ENCODE results near the gene HPSE2. TPM values are rescaled to one million over a fixed set of nuclear protein-coding genes. Genes with fewer than 3 reads are reported as not detected.

Gene HPSE2
- total and polyA plus RNA-seq, 2 experiments from 2014 or later = 0.10 to 0.24 TPM

GRCh38 chr10:98655492-98655891, 580.2 kb downstream of the HPSE2 start (continued):
- TF ChIP-seq EZH2phosphoT487 (IDR thresholded peaks at IDR 0.05; ENCODE audit: unreplicated experiment) (no peak), JUNB (IDR thresholded peaks at IDR 0.05; ENCODE audit: unreplicated experiment) (no peak), REST (IDR thresholded peaks at IDR 0.05; ENCODE audit: unreplicated experiment) (no peak), NANOG (IDR thresholded peaks at IDR 0.05; ENCODE audit: borderline replicate concordance) (no peak), STAT1 (IDR thresholded peaks at IDR 0.05; ENCODE audit: unreplicated experiment) (no peak), CREB1 (CRISPR knock-in tag; IDR thresholded peaks at IDR 0.05; ENCODE audit: low read depth) (no peak), EZH2 (IDR thresholded peaks at IDR 0.05; ENCODE audit: low read depth, unreplicated experiment) (no peak), ZNF114 (CRISPR knock-in tag; IDR thresholded peaks at IDR 0.05) (no peak)
- TF ChIP-seq, protein P1, sequence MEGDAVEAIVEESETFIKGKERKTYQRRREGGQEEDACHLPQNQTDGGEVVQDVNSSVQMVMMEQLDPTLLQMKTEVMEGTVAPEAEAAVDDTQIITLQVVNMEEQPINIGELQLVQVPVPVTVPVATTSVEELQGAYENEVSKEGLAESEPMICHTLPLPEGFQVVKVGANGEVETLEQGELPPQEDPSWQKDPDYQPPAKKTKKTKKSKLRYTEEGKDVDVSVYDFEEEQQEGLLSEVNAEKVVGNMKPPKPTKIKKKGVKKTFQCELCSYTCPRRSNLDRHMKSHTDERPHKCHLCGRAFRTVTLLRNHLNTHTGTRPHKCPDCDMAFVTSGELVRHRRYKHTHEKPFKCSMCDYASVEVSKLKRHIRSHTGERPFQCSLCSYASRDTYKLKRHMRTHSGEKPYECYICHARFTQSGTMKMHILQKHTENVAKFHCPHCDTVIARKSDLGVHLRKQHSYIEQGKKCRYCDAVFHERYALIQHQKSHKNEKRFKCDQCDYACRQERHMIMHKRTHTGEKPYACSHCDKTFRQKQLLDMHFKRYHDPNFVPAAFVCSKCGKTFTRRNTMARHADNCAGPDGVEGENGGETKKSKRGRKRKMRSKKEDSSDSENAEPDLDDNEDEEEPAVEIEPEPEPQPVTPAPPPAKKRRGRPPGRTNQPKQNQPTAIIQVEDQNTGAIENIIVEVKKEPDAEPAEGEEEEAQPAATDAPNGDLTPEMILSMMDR (conservative IDR thresholded peaks at IDR 0.05; ENCODE audit: low read depth in 2 of 2) = no peak

- H3F3A ChIP-seq (replicated peaks; ENCODE audit: low read depth) = no peaks in the 10 kb centered on the region
- no peaks in the 10 kb centered on the region for H3K27me3 ChIP-seq (ENCODE audit: insufficient read depth)
- no peaks in the 10 kb centered on the region for H3K36me3 Mint-ChIP-seq (ENCODE audit: low read depth)
- no peaks in the 10 kb centered on the region for H3K9me3 Mint-ChIP-seq
- no peak overlapping the region for H3K27ac Mint-ChIP-seq
- no peaks in the 10 kb centered on the region for H3K27me3 Mint-ChIP-seq (ENCODE audit: insufficient read depth, low read depth, poor library complexity)
- no peak overlapping the region for H3K27ac ChIP-seq (ENCODE audit: low read depth)
- H3K9me2 ChIP-seq (ENCODE audit: insufficient read depth) = peaks cover 7% of the 10 kb centered on the region; the same call in 1 of the 2 replicates
- H3K36me3 ChIP-seq (ENCODE audit: insufficient read depth) = no peaks in the 10 kb centered on the region
- H3K4me3 Mint-ChIP-seq = no peak overlapping the region
- ATAC-seq = no peak
- H2AFZ ChIP-seq = no peak overlapping the region
- peak overlapping the region; percentile 41; the same call in 1 of the 2 replicates for H3K4me2 ChIP-seq
- no peak overlapping the region for H3K4me3 ChIP-seq
- peaks cover 45% of the 10 kb centered on the region for H3K4me1 ChIP-seq (ENCODE audit: insufficient read depth)
- H3K79me2 ChIP-seq (replicated peaks; ENCODE audit: insufficient read depth) = no peaks in the 10 kb centered on the region
- DNase-seq (ENCODE audit: low spot score) = no peak
- H4K20me1 ChIP-seq (replicated peaks; ENCODE audit: insufficient read depth) = no peaks in the 10 kb centered on the region
- peaks cover 40% of the 10 kb centered on the region for H3K4me1 Mint-ChIP-seq
- TF ChIP-seq ZNF331 (CRISPR knock-in tag; IDR thresholded peaks at IDR 0.05; ENCODE audit: low read depth) (no peak), ETS1 (IDR thresholded peaks at IDR 0.05) (no peak), EZH2phosphoT487 (IDR thresholded peaks at IDR 0.05; ENCODE audit: unreplicated experiment) (no peak), ZNF462 (CRISPR knock-in tag; IDR thresholded peaks at IDR 0.05) (no peak)
These were observed 586.5 kb downstream of the HPSE2 start for GRCh38 chr10:98649170-98649569.

Measured in GM23338 (cell line).